GM12801 (cell line): ENCODE measurements around the gene SLC9A8.

ENCODE experiments used
- TF ChIP-seq, protein P1 (sequence below): IDR thresholded peaks from one replicate; pipeline ENCODE4 v1.5.1; 2011; ENCODE audit warnings: control low read depth; ENCODE audit not compliant: insufficient read length; ENCODE audit errors: extremely low read depth

SLC9A8 gene

DNA sequence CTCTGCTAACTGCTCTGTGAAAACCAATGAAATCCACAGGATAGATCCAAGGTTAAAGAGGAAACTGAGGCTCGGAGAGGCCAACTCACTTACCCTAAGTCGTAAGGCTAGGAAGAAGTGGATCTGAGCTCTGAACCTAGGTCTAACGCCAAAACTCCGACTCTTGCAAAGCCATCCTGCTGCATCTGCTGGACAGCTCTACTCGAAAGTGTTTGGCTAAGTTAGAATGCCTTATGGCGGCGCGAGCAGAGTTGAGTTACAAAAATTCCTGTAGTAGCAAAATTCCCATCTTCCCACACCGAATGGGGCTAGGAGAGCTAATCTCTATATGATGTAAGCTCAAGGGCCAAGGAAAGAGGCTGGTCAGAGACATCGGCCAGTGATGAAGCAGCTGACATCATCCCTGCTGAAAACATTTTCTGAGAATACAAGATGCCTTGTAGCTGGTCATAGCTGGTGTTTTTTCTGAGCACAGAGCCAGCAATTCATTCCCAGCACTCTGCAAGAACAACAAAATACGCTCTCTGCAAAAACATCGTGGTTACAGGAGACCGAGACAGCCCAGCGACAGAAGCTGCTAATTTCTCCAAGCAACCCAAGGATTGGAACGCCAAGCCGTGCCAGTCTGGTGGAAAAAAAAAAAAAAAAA is 100.9 kb downstream of the SLC9A8 start:
- TF ChIP-seq, protein P1, sequence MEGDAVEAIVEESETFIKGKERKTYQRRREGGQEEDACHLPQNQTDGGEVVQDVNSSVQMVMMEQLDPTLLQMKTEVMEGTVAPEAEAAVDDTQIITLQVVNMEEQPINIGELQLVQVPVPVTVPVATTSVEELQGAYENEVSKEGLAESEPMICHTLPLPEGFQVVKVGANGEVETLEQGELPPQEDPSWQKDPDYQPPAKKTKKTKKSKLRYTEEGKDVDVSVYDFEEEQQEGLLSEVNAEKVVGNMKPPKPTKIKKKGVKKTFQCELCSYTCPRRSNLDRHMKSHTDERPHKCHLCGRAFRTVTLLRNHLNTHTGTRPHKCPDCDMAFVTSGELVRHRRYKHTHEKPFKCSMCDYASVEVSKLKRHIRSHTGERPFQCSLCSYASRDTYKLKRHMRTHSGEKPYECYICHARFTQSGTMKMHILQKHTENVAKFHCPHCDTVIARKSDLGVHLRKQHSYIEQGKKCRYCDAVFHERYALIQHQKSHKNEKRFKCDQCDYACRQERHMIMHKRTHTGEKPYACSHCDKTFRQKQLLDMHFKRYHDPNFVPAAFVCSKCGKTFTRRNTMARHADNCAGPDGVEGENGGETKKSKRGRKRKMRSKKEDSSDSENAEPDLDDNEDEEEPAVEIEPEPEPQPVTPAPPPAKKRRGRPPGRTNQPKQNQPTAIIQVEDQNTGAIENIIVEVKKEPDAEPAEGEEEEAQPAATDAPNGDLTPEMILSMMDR = no peak

DNA sequence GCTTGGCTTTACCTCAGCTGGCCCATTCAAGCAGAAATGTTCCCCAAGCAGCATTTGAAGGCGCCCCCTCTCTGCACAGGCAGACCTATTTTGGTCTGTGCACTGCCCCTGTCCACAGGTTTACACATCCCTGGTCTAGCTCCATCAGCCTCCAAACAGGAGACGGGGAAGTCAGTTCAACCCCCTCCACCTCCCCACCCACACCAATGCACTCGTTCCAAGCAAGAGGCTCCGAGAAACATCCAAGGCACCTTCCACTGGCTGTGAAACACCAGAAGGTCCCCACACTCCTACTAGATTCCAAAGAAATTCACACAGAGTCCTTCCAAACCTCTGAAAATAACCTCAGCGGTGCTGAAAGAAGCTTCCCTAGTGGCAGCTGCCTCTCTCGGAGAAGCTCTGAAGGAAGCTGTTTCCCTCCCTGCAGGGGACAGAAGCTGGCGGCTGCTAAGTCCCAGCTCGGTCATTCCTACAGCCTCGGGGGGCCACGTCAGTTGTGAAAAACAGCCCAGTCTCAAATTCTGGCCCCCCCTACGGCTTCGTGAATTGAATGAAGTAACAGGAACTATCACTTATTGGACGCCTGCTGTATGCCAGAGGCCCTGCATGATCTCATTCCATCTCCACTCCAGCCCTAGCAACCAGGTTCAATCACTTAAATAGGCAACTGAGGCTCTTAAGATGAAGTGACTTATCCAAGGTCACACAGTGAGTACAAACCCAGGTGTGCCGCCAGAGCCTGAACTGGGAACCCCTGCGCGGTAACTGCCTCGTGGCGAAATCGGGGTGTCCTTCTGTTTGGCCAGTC is 101.9 kb downstream of the SLC9A8 start:
- TF ChIP-seq, protein P1 = no peak

DNA sequence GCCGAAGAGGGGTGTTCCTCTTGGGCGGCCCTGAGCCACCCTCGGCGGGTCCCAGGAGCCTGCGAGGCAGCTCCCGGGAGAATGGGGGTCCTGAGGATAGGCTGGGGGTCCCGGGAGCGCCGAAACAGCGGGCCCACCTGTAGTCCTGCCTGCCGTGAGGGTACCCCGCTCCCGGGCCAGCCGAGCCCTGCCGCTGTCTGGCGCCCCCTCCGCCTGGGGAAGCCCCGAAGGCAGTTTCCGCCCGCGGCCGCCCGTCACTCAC is 102.4 kb downstream of the SLC9A8 start:
- TF ChIP-seq, protein P1 = no peak

DNA sequence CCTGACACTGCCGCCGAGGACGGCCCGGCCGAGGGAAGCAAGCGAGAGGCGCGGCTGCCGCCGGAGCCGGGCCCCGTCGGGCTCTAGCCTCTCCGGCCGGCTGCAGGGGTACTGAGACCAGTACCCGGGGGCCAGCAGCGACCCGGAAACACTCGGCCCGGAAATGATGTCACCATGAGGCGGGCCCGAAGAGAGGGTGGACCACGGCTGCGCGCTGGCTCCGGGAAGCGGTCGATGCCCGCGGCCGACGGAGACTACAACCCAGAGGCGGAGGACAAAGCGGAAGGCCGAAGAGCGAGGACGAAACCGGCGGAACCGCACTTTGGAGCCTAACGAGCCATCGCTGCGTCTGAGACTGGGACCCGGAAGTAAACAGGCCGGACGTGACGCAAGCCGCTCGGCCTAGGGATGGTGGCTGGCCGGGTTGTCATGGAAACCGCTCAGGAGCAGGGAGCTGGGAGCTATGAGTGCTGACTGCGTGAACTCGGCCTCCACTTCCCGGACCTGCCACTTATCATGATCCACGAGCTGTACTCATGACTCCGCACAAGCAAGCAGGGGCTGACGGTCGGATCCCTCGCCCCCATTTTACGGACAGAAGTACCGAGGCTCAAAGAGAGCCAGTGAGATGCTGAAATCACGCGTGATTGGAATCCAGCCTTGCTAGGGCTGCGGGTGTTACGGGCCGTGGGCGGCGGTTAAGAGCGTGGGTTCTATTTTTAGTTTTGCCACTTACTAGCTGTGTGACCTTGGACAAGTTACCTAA is 102.9 kb downstream of the SLC9A8 start, which contains the start of gene SPATA2:
Gene SPATA2, minus strand, starts transcription at position 150 of the 766 bp plus-strand sequence. CDS start 7,039 bp downstream, outside the sequence.
- TF ChIP-seq, protein P1 = no peak

DNA sequence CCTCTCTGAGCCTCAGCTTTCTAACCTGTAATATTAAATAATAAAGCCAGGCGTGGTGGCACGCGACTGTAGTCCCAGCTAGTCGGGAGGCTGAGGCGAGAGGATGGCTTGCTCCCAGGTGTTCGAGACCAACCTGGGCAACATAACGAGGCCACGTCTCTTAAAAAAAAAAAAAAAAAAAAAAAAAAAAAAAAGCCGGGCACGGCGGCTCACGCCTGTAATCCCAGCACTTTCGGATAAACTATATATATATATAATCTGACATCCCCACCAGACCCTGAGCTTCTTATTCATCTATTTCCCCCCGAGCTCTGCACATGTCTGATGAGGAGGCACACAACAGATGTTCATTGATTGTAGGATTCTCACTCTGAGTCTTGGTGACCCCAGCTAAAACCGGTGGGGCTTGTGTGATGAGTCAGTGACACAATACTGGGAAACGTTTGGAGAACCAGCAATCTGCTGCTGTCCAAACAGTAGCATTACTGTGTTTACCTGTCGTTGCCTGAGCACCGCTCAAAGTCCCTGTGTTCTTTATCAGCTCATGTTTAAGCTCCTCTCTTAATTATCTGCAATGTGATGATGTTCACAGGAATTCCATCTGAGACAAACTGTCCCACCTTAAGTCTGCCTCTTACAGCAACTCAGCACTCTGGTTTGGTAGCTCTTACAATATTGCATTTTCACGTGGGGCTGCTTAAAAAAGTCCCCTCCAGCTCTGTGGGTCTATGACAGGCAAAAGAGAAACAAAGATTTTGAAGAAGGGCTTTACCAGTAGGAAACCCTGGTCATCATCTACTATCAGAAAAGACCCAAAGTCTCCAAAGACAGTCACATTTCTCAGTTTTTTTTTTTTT is 103.7 kb downstream of the SLC9A8 start:
- TF ChIP-seq, protein P1 = no peak

DNA sequence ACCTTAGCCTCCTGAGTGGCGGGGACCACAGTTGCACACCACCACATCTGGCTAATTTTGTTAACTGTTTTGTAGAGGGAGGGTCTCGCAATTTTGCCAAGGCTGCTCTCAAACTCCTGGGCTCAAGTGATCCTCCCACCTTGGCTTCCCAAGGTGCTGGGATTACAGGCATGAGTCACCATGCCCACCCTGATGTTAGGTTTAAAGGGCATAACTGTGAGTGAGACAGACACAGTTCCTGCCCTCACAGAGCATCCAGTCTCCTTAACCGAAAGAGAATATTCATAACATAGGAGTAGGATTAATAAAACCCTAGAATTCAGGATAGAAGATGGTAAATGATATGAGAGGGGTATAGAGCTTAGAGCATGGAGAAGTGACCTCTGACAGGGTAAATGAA is 105.8 kb downstream of the SLC9A8 start:
- TF ChIP-seq, protein P1 = no peak
